HG03103 (cell line): ENCODE results near the gene OSBPL1A.

ENCODE experiments used
- ATAC-seq: cut with Tn5 transposase; IDR thresholded peaks from one replicate; pipeline ENCODE4 v1.9.1; 2021; ENCODE audit warnings: low read depth; ENCODE audit not compliant: unreplicated experiment

OSBPL1A gene

GRCh38 chr18:24344509-24344908, 53.1 kb downstream of the OSBPL1A start:
- no peak for ATAC-seq

- ATAC-seq = no peak
Observed at GRCh38 chr18:24342347-24342746, 55.3 kb downstream of the OSBPL1A start.

DNA sequence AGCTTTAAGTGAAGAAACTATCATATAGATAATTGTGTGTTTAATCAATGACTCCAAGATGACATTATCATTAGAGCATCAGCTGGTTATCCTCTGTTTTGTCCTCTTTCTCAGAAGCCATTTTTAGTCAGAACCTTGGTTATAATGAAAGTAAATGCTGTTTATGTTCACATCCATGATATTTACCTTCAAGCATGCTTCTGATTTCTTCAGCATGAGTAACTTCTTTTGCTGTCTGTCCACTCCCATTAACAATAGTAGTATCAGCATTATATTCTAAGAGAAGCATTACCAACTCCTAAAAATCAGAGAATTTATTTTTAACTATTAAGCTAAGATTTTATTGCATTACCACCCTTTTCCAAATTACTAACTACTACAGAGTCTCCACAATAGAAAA, 56.3 kb downstream of the OSBPL1A start:
- ATAC-seq = no peak

- ATAC-seq = no peak
Observed at GRCh38 chr18:24333084-24333483, 64.5 kb downstream of the OSBPL1A start.

DNA sequence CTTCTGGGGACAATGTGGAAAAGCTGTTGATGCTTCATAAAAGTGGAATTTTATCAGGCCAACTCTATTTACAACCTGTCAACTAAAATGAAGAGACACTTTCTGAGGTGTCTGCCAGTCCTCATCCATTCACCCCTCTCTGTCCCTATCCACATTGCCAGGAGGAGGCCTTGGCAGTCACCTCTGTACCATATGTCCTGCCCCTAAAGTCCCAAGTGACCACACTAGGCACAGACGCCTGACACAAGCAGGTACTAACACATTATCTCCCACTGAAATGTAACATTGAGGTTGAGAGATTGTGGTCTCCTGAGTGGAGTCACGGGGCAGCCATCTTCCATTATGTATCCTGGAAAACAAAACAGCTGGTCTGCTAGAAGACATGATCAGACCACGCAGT, 71.4 kb downstream of the OSBPL1A start:
- ATAC-seq = no peak

DNA sequence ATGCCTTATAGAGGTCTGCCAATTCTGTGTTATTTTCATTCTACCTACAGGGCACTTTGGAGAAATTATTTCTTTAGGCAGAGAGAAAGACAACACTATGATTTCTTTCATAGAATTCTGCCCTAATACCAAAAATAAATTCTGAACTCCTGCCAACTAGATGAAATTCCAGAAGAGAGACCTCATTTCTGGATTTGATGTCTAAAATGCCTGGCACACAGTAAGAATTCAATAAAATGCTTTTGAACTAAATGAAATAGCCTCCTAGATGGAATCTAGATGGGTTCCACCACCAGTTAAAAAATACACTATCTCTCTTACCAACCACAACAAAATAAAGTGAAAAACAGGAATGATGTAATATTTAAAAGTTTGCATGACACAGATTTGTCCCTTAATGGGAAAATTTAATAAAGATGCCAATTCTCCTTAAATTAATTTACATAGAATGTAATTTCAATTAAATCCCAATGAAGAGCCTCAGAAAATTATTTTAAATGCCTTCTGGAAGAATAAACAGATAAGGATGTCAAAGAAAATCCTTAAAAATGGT, 75.0 kb downstream of the OSBPL1A start:
- ATAC-seq = no peak

- ATAC-seq = no peak
Observed at GRCh38 chr18:24321071-24321470, 76.6 kb downstream of the OSBPL1A start.

DNA sequence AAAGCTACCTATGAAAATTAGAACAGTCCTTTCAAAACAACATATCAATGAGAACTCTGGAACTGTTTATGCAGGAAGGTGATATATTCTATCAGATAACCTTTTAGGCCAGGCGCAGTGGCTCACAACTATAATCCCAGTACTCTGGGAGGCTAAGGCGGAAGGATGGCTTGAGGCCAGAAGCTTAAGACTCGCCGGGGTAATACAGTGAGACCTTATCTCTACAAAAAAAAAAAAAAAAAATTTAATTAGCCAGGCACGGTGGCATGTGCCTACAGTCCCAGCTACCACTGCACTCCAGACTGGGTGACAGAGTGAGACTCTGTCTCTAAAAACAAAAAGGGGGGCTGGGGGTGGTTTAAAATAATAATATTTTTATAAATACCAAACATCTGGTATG, 77.9 kb downstream of the OSBPL1A start:
- no peak for ATAC-seq

DNA sequence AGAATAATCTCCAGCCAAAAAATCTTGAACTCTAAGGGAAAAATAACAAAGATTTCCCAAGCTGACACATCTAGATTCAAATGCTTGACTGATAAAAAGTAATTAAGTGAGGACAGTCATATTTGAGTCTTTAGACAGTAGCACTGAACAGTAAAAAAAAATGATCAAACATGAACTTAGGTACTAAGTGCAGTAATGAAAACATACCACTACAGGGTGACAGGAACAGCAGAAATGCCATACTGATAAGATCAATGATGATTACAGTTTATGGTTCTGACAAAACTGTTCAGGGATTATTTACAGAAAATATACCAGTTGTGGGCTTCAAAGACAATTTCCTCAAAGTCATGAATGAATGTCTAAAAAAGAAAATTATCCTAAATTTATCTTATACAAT, 80.3 kb downstream of the OSBPL1A start:
- no peak for ATAC-seq

DNA sequence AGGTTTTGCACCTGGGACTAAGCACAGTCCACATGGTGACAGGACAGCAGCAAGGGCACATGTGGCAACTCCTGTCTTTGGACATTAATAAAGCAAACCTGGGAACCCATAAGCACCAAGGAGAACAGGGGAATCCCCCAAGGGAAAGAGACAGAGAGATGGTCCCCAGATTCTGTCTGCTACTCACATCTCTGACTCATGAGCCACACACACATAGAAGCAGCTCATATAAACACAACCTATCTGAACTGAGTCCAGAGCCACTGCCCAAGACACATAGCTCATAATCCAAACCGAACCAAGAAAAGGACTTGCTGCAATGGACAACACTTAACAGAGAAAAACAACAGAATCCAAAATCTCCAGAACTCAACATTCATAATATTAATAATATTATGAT, 82.5 kb downstream of the OSBPL1A start:
- ATAC-seq = no peak

GRCh38 chr18:24306201-24306600, 91.4 kb downstream of the OSBPL1A start:
- ATAC-seq = no peak

GRCh38 chr18:24300703-24301102, 96.9 kb downstream of the OSBPL1A start:
- no peak for ATAC-seq

DNA sequence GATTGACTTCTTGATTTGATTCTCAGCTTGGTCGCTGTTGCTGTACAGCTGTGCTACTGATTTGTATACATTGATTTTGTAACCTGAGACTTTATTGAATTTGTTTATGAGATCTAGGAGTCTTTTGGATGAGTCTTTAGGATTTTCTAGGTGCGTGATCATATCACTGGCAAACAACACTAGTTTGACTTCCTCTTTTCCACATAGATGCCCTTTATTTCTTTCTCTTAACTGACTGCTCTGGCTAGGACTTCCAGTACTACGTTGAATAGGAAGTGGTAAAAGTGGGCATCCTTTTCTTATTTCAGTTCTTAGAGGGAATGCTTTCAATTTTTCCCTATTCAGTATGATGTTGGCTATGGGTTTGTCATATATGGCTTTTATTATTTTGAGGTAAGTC, 101.3 kb downstream of the OSBPL1A start:
- ATAC-seq = no peak

GRCh38 chr18:24293254-24293653, 104.4 kb downstream of the OSBPL1A start:
- ATAC-seq = no peak

DNA sequence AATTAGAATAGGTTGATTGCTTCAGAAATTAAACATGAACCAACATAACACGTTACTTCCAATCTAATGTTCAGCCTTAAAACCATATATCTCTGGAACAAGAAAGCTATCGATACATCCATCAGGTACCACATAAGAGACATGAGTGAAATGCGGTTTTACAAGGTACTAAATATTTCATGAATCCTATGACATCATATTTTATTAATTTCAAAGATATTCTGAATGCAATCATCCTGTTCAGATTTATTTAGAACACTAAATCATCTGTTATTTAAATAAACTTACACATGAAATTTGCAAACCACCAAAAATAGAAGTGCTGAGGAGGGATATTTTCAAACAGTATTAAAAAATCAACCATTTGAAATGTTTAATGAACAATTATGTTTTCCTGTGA, 119.0 kb downstream of the OSBPL1A start:
- no peak for ATAC-seq

DNA sequence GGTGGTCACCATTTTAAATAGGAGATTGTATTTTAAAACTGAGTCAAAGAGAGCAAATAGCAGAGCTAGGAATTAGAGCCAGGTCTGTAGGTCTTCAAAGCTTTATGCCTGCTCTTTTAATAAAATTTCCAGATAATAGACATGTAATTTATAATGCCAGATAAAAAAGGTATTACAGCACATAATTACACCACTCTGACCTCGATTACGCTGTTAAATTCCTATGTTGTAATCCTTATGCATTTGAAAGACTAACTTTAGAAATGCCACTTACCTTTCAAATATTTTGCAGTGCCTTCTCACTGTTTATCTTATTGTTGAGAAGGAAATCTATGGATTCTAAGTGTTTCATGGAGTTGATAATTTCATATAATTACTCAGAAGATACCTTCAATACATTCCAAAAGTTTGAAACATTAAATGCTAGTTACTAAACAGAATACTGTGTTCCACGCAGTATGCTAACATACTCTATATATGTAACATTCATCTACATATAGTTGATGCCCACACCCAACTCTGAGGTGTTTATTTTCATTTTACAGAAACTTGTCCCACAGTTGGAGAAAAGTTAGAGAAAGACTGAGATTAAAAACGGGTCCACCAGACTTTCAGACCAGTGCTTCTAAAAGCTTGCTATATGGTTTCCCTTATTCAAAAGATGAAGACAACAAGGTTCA, 120.0 kb downstream of the OSBPL1A start:
- ATAC-seq = no peak

DNA sequence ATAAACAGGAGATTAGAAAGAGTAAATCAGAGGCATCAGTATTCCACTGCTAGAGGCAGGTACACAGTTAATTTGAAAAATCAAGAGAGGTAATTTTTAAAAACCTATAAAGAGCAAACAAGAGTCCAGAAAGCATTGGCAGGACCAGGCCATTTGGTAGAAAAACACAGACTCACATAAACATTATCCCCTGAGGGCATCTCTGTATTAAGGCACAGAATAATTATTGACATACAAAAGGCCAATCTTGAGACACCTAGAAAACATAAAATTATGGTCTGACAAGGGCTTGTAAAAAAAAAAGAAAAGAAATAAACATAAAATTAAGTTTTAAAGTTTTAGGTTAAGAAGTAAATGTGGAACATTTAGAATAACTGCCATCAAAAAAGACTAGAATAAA, 120.6 kb downstream of the OSBPL1A start:
- ATAC-seq = no peak

DNA sequence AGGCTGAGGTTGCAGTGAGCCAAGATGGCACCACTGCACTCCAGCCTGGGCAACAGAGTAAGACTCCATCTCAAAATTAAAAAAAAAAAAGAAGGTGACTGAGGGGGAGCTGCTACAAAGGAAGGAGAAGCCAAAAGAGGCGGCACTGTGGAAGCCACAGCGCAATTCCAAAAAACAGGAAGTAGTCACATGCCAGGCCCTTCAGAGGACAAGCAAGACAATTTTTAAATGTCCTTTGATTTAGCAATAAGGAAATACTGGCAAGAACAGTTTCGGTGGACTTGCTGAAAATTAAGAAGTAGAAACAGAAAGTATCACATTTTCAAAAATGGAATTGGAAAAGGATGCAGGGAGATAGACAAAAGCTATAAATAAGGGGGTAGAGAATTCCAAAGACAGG, 122.8 kb downstream of the OSBPL1A start:
- ATAC-seq = no peak

GRCh38 chr18:24273596-24273995, 124.0 kb downstream of the OSBPL1A start:
- ATAC-seq = no peak

- no peak for ATAC-seq
Observed at GRCh38 chr18:24272229-24272525, 125.4 kb downstream of the OSBPL1A start.

- ATAC-seq = no peak
Observed at GRCh38 chr18:24271381-24272228, 126.0 kb downstream of the OSBPL1A start.

DNA sequence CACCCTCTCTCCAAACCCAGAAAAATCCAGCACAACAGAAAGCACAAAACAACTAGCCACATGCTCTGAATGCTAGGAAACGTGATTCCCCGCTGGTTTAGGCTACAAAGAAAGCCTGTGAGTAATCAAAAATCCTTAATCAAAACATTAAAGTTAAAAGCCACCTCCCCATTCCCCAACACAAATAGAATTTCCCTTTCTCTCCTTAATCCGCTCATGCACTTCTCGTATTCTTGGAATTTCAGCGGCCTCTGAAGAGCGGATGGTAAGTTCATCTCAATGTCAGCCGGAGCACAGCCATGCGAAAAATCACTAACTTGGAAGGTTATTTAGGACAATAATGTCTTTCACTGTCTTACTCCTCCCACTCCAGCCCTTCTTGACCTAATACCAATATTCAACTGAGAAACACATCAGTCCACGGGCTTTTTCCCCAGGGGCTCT, 126.7 kb downstream of the OSBPL1A start:
- ATAC-seq = no peak
